HG03442 (cell line): ENCODE results near the gene DDAH2.

Experiments
- ATAC-seq: cut with Tn5 transposase; IDR thresholded peaks from one replicate; pipeline ENCODE4 v1.9.1; 2021; ENCODE audit warnings: mild to moderate bottlenecking, moderate library complexity; ENCODE audit not compliant: unreplicated experiment

The DDAH2 gene

DNA sequence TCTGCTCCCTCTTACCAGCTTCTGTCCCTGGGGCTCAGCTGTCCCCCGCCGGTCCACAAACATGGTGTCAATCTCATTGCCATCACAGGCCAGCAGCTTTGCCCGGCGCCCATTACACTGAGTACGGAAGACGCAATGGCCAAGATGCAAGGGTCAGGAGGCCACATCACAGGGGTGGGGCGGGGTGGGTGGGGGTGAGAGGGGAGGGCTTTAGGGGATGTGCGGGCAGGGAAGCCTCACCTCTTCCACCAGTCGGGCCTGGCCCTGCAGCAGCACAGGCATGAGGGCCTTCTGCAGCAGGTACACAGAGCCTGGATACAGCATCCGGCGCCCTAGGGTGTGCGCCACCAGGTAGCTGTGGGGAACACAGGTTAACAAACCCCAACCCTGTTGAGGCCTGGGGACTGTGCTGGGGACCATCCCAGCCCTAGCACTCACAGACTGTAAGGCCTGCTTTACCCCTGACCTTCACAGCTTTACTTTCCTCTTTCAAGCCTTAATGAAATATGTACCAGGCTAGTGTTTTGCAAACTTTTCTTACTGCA is 37.5 kb downstream of the DDAH2 start:
- no peak for ATAC-seq

DNA sequence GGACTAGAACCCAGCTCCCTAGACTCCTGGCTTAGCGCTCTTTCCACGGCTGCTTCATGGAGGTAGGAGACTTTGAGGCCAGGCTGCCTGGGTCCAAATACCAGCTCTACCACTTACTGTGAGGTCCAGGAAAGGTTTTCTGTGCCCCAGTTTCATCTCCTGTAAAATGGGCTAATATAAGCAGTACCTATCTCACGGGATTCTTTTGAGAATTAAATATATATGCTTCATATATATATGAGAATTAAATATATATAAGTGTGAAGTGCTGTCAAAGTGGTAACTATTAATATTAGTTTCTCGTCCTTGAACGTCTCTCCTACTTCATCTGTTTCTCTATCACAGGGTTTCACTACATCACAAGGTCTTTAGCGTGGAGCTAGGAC is 38.0 kb downstream of the DDAH2 start:
- no peak for ATAC-seq

DNA sequence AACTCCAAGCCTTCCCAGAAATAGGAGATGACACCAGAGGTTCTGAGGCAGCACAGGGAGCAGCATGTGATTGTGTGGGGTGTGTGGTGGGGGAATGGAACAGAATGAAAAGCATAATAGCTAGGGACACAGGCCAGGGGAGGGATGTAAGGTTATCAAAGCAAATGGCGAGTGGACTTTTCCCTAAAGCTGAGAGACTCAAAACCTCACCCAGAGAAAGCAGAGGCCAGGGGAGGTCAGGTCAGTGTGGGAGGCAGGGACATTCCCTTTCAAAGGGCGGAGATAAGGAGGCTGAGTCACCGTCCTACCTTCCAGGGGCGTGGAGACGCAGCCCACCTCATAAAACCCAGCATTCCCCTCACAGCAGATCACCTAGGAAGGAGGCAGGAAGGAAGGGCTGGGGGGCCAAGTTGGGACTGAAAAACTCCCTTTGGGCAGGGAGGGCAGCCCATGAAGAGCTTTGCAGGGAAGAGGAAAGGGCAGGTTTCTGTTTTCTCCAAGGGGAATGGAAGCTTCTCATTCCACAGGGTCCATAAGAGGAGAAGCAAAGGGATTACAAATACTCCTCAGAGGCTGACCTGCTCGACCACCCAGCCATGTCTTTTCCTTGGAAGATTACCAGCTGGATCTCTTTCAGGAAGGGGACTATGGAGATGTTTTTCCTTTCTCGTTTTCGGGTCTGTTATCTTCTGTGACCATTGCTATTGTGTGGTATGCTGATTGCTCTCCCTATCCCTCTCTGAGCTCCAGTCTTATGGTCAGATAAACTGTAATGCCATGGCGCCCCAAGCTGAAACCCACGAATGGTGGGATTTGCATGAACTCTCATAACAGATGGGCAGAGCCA is 38.6 kb downstream of the DDAH2 start:
- no peak for ATAC-seq

DNA sequence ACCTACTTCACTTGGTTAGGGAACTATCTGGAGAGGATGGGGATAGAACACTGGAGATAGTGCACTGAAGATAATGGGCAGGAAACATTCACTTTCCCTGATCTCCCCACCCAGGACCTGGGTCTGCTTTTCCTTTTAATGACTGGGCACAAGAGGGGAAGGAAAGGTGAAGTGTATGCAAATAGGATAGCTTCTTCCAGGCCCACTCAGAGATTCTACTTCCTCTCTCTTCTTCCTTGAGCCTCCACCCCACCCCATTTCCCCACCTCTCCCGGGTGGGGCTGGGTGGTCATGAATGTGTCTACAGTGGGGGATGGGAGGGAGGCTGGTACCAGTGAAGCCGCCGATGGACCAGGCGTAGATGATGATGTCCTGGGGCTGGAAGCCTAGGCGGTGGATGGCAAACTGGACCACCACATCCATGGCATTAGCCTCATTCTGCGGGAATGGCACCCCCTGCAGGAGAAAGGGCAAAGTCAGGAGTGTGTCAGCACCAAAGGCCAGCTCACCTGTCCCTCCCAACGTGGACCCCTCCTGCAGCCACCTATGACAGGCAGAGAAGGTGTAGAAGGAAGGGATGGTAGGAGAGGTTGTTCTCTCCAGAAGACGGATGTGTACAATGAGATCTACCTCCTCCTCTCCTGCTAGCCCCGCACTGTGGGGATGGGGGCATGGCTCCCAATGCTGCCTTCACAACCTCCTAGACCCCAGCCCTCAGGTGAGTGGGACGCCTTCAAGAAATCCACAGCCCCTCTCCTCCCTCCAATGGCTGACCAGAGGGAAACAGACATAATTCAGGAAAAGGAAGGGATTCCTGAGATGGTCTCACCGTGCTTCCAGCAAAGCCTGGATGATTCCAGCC is 39.6 kb downstream of the DDAH2 start:
- ATAC-seq = no peak

DNA sequence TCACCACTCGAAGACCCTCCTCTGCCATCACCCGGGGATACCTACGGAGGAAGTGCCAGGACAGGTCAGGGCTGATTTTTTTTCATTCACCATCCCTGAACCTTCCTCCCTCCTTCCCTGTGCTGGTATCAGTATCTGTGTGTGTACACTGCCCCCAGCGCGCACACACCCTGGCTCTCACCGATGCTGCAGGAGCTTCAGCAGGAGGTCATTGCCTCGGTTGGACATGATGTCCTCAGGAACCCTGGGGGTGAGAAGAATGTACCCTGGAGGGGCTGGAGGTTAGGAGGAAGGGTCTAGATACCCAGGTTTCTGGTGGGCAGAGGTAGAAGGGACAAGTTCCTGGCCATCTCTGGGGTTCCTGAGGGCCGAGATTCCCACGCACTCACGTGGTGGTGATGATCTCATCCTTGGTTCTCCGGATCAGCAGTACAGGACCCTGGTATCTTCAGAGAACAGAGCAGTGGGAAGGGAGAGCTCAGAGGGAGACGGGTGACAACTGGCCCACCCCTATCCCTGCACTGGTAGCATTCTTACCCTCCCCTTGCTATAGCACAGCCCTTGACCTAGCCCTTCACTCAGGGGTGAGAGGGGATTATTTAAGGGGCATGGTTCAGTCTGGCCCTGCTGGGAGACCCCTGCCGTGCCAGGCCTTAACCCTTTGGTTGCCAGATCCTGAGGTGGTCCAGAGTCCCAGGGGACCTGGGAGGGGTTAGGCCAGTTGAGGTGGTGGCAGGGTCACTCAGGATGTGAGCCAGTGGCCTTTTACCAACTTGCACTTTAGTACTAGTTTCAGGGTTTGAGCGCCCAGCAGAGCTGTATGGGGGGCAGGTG is 41.0 kb downstream of the DDAH2 start:
- no peak for ATAC-seq

DNA sequence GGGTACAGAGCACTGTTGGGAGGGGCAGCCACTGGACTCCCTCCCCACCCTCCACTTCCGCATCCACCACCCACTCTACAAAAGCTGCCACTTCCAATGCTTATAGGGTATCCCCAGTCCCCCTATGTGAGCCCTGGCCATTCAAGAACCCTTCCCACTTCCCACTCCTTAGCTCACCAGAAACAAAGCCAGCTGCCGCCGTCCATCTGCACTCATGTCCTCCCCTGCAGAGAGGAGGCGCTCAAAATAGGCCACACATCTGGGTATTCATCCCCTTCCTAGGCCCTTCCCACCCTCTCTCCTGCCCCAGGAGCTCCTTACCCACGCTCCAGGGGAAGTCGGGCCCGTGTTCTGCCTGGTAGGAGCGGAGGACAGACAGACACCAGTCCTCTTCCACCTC is 41.8 kb downstream of the DDAH2 start:
- no peak for ATAC-seq

DNA sequence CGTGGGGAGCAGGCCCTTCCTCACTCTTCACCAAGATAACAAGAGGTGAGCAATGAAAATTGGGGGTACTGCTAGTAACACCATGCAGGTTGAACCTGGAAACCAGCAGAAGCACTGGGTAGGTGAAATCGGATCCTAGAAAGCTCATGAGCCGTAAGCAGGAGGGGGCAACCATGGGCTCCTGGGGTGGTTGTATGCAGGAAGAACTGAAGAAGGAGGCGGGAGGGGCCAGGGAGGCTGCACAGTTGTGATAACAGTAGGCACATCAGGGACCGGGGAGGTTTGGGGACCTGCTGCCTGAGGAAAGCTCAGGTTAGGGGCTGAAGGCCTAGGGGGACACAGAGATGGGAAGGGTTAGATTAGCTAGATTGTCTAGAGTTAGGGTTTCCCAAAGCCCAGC is 42.6 kb downstream of the DDAH2 start:
- ATAC-seq = no peak

DNA sequence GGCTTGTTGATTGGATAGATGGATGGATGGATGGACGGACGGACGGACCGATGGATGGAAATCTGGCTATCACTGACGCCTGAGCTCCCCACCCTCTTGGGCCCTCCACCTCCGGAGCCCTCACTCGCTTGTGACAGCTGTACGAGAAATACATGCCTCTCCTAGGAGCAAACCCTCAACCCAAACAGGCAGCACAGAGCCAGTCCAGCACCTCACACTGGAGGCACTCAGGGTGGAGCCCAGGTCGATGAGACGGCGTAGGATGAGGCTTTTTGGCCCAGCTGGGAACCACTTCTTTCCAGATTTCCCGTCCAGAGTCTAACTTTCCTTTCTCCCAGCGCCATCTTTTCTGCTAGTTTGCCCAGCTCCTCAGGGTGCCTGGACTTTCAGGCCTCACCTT is 45.5 kb downstream of the DDAH2 start:
- ATAC-seq = no peak

DNA sequence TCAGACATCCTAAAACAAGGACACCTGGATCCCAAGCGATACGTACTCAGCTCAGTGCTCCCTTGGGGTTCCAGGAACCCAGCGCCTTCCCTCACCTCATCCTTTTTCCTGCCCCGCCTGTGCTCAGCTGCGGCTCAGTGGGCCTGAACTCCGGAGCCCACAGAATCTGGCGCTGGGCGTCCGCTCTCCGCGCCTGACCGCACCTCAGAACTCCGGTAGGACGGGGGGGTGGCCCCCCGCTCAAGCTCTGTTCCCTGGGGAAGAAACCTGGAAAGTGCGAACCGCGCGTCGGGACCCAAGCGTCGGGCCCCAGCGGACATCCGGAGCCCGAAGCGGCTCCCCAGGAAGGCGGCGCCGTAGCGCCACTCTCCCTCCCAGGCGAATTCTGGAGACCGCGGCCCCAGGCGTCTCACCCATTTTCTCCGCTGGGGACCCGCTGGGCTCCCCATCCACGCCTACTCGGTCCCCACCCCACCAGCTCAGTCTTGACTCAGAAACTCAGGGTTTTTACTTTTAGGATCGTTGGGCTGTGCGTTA is 47.9 kb downstream of the DDAH2 start:
- no peak for ATAC-seq

DNA sequence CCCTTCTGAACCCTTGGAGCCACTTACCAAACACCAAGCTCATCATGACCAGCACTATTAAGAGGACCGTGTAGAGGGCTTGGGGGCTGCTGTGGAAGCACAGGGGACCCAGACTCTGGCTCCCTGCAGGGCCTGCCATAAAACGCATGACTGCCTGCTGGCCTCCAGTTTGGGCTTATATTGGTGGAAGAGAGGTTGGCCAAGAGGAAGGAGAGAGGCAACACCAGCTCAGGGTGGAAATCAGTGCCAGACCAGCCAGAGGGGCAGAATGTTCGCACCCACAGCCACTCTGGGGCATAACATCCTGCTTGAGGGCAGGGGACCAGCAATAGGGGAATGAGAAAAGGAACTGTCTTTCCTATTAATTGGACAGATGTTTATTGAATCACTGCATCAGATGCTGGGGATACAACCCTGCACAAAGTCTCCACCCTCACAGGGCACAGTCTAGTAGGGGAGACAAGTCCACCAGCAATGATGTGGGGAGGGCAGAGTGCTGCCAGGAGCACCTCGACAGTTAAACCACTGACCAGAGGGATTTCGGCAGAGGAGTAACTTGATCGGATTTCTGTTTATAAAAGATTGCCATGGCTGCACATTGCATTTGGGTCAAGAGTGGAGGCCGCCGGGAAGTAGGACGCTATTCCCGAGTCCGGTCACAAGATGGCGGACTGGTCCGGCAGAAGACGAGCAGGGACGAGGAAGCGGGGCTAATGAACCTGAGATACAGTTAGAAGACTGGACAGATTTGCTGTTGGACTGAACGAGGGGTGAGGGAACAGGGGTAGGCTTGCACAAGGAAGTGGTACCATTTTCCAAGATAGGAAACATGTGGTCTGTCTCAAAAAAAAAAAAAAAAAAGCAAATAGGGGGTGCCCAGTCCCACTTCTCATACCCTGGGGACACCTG is 48.6 kb downstream of the DDAH2 start, which contains the start of gene LY6G5C:
TSS of gene LY6G5C (minus strand) at position 842 of the 909 bp plus-strand sequence. CDS start at position 148, 694 bp downstream.
- ATAC-seq = no peak

DNA sequence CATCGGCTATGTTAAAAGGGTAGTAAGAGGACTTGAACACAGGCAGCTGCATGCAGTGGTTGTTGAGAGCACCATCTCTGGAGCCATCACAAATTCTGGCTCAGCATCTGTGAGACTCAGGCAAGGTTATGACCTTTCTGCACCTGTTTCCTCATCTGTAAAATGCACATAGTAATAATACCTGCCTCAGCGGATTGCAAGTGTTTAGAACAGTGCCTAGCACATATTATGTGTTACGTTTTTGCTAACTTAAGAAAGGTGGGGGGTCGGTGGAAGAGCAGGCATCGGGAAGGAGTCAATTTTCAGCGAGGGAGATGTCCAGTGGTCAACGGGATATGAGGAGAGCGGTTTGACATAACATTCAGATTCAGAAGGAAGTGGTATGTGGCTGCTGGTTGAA is 51.1 kb downstream of the DDAH2 start:
- ATAC-seq = no peak
